DOHH2 (cell line): ENCODE results near the gene KCNK18.

ENCODE experiments used
- H3F3A ChIP-seq: fragments of 200-600 bp; sonication (generic), shearing (Covaris generic); 2 replicates; pipeline ENCODE4 v1.6.0; 2016; ENCODE audit warnings: antibody characterized with exemption, mild to moderate bottlenecking; ENCODE audit not compliant: control insufficient read depth, insufficient read depth
- H3K27ac ChIP-seq: fragments of 200-600 bp; sonication (generic); 2 replicates; pipeline ENCODE4 v1.5.1; 2014; ENCODE audit warnings: low read depth, mild to moderate bottlenecking, low read length, moderate library complexity
- H3K27me3 ChIP-seq: fragments of 200-600 bp; sonication (generic); 2 replicates; pipeline ENCODE4 v1.6.1; 2014; ENCODE audit warnings: mild to moderate bottlenecking, low read length, mixed read lengths; ENCODE audit not compliant: control insufficient read depth
- H3K36me3 ChIP-seq: fragments of 200-600 bp; sonication (generic); 2 replicates; pipeline ENCODE4 v1.6.1; 2014; ENCODE audit warnings: mild to moderate bottlenecking, low read length, moderate library complexity, mixed read lengths; ENCODE audit not compliant: control insufficient read depth
- H3K4me1 ChIP-seq: fragments of 200-600 bp; sonication (generic); 2 replicates; pipeline ENCODE4 v1.6.1; 2014; ENCODE audit warnings: mild to moderate bottlenecking, low read length, mixed read lengths; ENCODE audit not compliant: control insufficient read depth
- H3K4me2 ChIP-seq: fragments of 200-600 bp; sonication (generic); 2 replicates; pipeline ENCODE4 v1.6.0; 2014; ENCODE audit warnings: mild to moderate bottlenecking, low read length, moderate library complexity
- H3K4me3 ChIP-seq: fragments of 200-600 bp; sonication (generic); 2 replicates; pipeline ENCODE4 v1.5.1; 2014; ENCODE audit warnings: mild to moderate bottlenecking, low read length, mixed read lengths
- H3K79me2 ChIP-seq: fragments of 200-600 bp; sonication (generic); 2 replicates; pipeline ENCODE4 v1.6.1; 2014; ENCODE audit warnings: mild to moderate bottlenecking, low read length, mixed read lengths; ENCODE audit not compliant: control insufficient read depth
- H3K9me2 ChIP-seq: fragments of 200-600 bp; sonication (generic); replicated peaks from 2 replicates; pipeline ENCODE4 v1.6.1; 2014; ENCODE audit warnings: mild to moderate bottlenecking, low read length, mixed read lengths; ENCODE audit not compliant: control insufficient read depth
- H3K9me3 ChIP-seq: fragments of 200-600 bp; sonication (generic); 2 replicates; pipeline ENCODE4 v1.6.1; 2014; ENCODE audit warnings: antibody characterized with exemption, low read length, mixed read lengths; ENCODE audit not compliant: control insufficient read depth, insufficient read depth
- H4K20me1 ChIP-seq: fragments of 200-600 bp; sonication (generic); 2 replicates; pipeline ENCODE4 v1.6.0; 2014; ENCODE audit warnings: low read depth, mild to moderate bottlenecking, antibody characterized with exemption, low read length, moderate library complexity; ENCODE audit not compliant: control insufficient read depth, insufficient read depth
- CTCF ChIP-seq: fragments of 200-600 bp; sonication (generic); IDR thresholded peaks from one replicate; pipeline ENCODE4 v1.5.1; 2014; ENCODE audit warnings: antibody characterized with exemption, mild to moderate bottlenecking, low read depth, low read length; ENCODE audit not compliant: poor library complexity, severe bottlenecking
- EZH2phosphoT487 ChIP-seq: fragments of 200-600 bp; sonication (generic); IDR thresholded peaks from 2 replicates; pipeline ENCODE4 v1.6.1; 2017; ENCODE audit warnings: borderline replicate concordance, mild to moderate bottlenecking, antibody characterized with exemption, low read length, moderate library complexity, mixed read lengths

The KCNK18 gene

DNA sequence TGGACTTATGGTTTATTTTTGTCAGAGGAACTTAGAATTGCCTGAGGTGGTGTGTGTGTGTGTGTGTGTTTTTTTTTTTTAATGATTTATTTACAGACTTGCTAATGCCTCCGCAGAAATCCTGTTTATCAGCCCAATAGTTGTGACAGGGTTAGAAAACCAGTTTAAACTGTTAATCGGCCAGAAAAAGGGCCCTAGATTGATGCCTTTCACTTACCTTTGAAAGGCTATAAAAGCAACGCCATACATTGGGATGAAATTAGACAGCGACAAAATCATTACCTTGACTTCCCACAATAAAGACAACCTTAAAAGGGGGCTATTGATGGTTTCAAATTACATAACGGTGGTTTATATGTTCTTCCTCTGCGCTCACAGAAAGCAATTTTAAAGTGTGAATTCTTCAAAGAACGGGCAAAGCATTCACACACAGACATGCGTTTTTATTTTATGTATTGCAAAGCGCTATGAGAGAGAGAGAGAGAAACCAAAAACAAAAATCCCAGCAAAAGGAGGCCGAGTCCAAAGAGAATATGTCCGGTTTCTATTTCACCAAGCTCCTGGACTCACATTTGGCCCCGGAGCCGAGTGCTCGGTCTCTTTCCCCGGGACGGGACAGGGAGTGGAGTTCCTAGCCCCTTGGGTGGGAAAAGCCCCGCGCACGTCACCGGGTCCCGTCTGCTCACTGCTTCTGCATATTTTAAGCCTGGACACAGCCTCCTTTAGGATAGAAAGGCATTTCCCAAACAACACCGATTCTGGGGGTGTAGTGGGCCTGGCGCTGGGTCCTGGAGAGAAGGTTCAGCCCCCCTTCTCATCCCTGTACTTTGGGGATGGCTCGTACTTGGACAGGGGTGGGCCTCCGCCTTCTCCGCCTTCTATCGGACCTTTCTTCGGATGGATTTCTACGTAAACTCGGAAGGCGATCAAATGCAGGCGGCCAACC is 32.4 kb upstream of the KCNK18 start:
- TF ChIP-seq EZH2phosphoT487: no peak
- TF ChIP-seq CTCF: no peak
- H3K4me3 ChIP-seq: no peak overlapping the region
- no peaks in the 10 kb centered on the region for H3K4me1 ChIP-seq
- H4K20me1 ChIP-seq: no peaks in the 10 kb centered on the region
- H3K9me2 ChIP-seq: no peaks in the 10 kb centered on the region
- no peaks in the 10 kb centered on the region for H3K9me3 ChIP-seq
- no peak overlapping the region for H3K4me2 ChIP-seq
- peaks cover 51% of the 10 kb centered on the region for H3K27me3 ChIP-seq
- no peaks in the 10 kb centered on the region for H3K79me2 ChIP-seq
- no peaks in the 10 kb centered on the region for H3K36me3 ChIP-seq
- no peaks in the 10 kb centered on the region for H3F3A ChIP-seq
- no peak overlapping the region for H3K27ac ChIP-seq

GRCh38 chr10:117165538-117166417 is 31.5 kb upstream of the KCNK18 start:
- Histone ChIP-seq H3K79me2 (no peaks in the 10 kb centered on the region), H4K20me1 (no peaks in the 10 kb centered on the region), H3K36me3 (no peaks in the 10 kb centered on the region), H3K27ac (no peak overlapping the region), H3K9me2 (no peaks in the 10 kb centered on the region), H3K4me2 (no peak overlapping the region), H3K27me3 (peaks cover 43% of the 10 kb centered on the region), H3K4me1 (no peaks in the 10 kb centered on the region), H3K9me3 (no peaks in the 10 kb centered on the region), H3K4me3 (no peak overlapping the region), H3F3A (no peaks in the 10 kb centered on the region)
- no peak for TF ChIP-seq EZH2phosphoT487

DNA sequence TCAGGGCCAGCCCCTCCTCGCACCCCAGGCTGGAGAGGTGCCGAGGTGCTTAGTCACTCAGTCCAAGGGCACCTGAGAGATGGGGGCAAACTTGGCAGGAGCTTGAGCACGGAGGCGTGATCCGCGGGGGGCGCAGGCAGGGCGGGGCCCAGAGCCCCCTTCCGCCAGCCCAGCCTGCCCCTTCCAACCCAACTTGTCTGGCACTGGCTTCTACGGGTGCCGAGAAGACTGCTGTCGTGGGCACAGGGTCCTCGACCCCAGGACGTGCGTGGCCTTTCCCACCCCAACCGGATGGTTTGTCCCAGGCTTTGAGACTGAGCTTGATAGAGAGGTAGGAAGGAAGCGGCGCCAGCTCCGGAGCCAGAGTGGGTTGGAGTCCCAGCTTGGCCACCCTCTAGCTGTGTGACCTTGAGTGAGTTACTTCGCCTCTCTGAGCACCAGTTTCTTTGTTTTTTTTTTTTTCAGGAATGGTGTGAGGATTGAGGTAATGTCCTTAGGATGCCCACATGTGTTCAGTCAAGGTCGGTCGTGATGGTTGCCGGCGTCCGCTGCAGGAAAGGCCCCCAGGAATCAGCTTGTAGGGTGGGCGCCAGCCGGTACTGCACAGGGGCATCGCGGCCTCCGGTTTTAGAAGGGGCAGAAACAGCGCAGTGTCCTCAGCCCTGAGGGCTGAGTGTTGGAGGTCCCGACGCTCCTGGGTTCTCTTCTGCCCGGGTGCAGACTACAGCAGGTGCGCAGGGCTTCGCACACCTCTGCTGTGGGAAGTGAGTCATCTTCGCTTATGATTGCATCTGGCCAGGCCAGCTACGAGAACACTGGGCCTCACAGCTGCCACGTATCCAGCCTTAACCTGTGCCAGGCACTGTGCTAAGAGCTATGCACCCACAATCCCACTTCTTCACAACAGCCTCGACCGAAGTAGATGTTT is 30.6 kb upstream of the KCNK18 start:
- no peaks in the 10 kb centered on the region for H3K36me3 ChIP-seq
- H3K9me3 ChIP-seq: no peaks in the 10 kb centered on the region
- no peak overlapping the region for H3K27ac ChIP-seq
- no peaks in the 10 kb centered on the region for H4K20me1 ChIP-seq
- no peaks in the 10 kb centered on the region for H3K4me1 ChIP-seq
- H3K79me2 ChIP-seq: no peaks in the 10 kb centered on the region
- TF ChIP-seq EZH2phosphoT487: no peak
- TF ChIP-seq CTCF: no peak
- H3K4me2 ChIP-seq: no peak overlapping the region
- no peak overlapping the region for H3K4me3 ChIP-seq
- peaks cover 36% of the 10 kb centered on the region for H3K27me3 ChIP-seq
- H3F3A ChIP-seq: no peaks in the 10 kb centered on the region
- H3K9me2 ChIP-seq: no peaks in the 10 kb centered on the region
